Neural cell (in vitro differentiated cells): Measurements from ENCODE around the gene PDE3B. TPM values are rescaled to one million over a fixed set of nuclear protein-coding genes. Genes with fewer than 3 reads are reported as not detected.

Experiments
- H2AFZ ChIP-seq: fragments of 200-600, 300-800 bp; sonication (generic), shearing (Covaris generic); 2 replicates; pipeline ENCODE4 v1.6.0; 2014; ENCODE audit warnings: low read depth, mild to moderate bottlenecking, antibody characterized with exemption, low read length, moderate library complexity
- H3F3A ChIP-seq: fragments of 200-600 bp; shearing (Covaris generic); 2 replicates; pipeline ENCODE4 v1.6.1; 2016; ENCODE audit warnings: mild to moderate bottlenecking, moderate library complexity, mixed read lengths, antibody characterized with exemption, low read length; ENCODE audit not compliant: insufficient read depth, poor library complexity, severe bottlenecking
- H3K27ac ChIP-seq: fragments of 200-600, 300-800 bp; sonication (generic), shearing (Covaris generic); 2 replicates; pipeline ENCODE4 v1.5.1; 2014; ENCODE audit warnings: mild to moderate bottlenecking, low read length, moderate library complexity
- H3K27me3 ChIP-seq: fragments of 300-800, 200-600 bp; sonication (generic), shearing (Covaris generic); 2 replicates; pipeline ENCODE4 v1.6.0; 2014; ENCODE audit warnings: mild to moderate bottlenecking, low read depth, low read length, moderate library complexity; ENCODE audit not compliant: insufficient read depth
- H3K36me3 ChIP-seq: fragments of 300-800, 200-600 bp; sonication (generic), shearing (Covaris generic); 2 replicates; pipeline ENCODE4 v1.5.1; 2014; ENCODE audit warnings: mild to moderate bottlenecking, antibody characterized with exemption, low read length, moderate library complexity; ENCODE audit not compliant: insufficient read depth
- H3K4me2 ChIP-seq: fragments of 300-800, 200-600 bp; sonication (generic), shearing (Covaris generic); 2 replicates; pipeline ENCODE4 v1.6.0; 2014; ENCODE audit warnings: mild to moderate bottlenecking, low read length
- H3K4me3 ChIP-seq: fragments of 300-800, 200-600 bp; sonication (generic), shearing (Covaris generic); 2 replicates; pipeline ENCODE4 v1.5.1; 2014; ENCODE audit warnings: mild to moderate bottlenecking, low read length, moderate library complexity
- H3K79me2 ChIP-seq: fragments of 200-600 bp; shearing (Covaris generic); replicated peaks from 2 replicates; pipeline ENCODE4 v1.6.0; 2014; ENCODE audit warnings: mild to moderate bottlenecking, low read length, moderate library complexity; ENCODE audit not compliant: insufficient read depth
- H3K9ac ChIP-seq: fragments of 300-800, 200-600 bp; sonication (generic), shearing (Covaris generic); 2 replicates; pipeline ENCODE4 v1.6.1; 2016; ENCODE audit warnings: mild to moderate bottlenecking, low read length, mixed read lengths
- H3K9me2 ChIP-seq: fragments of 200-600 bp; shearing (Covaris generic); 2 replicates; pipeline ENCODE4 v1.6.1; 2016; ENCODE audit warnings: mild to moderate bottlenecking, low read length, mixed read lengths; ENCODE audit not compliant: insufficient read depth
- H3K9me3 ChIP-seq: fragments of 200-600, 300-800 bp; sonication (generic), shearing (Covaris generic); 2 replicates; pipeline ENCODE4 v1.6.1; 2016; ENCODE audit warnings: mild to moderate bottlenecking, mixed run types, low read length, moderate library complexity, mixed read lengths
- H4K20me1 ChIP-seq: fragments of 200-600 bp; shearing (Covaris generic); 2 replicates; pipeline ENCODE4 v1.6.1; 2016; ENCODE audit warnings: mild to moderate bottlenecking, mixed run types; ENCODE audit not compliant: insufficient read depth
- EP300 ChIP-seq: fragments of 450-650 bp; conservative IDR thresholded peaks from 2 replicates; pipeline ENCODE4 v1.6.1; 2014; ENCODE audit warnings: antibody characterized with exemption, mild to moderate bottlenecking, moderate library complexity; ENCODE audit not compliant: poor library complexity, severe bottlenecking
- EZH2 ChIP-seq: fragments of 200-600, 300-800 bp; shearing (Covaris generic), sonication (generic); IDR thresholded peaks from 2 replicates; pipeline ENCODE4 v1.6.1; 2014; ENCODE audit warnings: antibody characterized with exemption, low read length, borderline replicate concordance, mild to moderate bottlenecking; ENCODE audit not compliant: insufficient read depth, poor library complexity, severe bottlenecking
- MXI1 ChIP-seq: fragments of 450-650 bp; conservative IDR thresholded peaks from 2 replicates; pipeline ENCODE4 v1.6.1; 2014; ENCODE audit warnings: antibody characterized with exemption, mild to moderate bottlenecking; ENCODE audit not compliant: poor library complexity, severe bottlenecking
- POLR2AphosphoS5 ChIP-seq: IDR thresholded peaks from 2 replicates; pipeline ENCODE4 v1.6.1; 2012
- RAD21 ChIP-seq: fragments of 450-650 bp; conservative IDR thresholded peaks from 2 replicates; pipeline ENCODE4 v1.6.1; 2014; ENCODE audit warnings: antibody characterized with exemption, mild to moderate bottlenecking, moderate library complexity
- REST ChIP-seq: IDR thresholded peaks from 2 replicates; pipeline ENCODE4 v1.6.1; 2012; ENCODE audit warnings: borderline replicate concordance
- SMC3 ChIP-seq: fragments of 450-650 bp; conservative IDR thresholded peaks from 2 replicates; pipeline ENCODE4 v1.6.1; 2014; ENCODE audit warnings: antibody characterized with exemption, mild to moderate bottlenecking, moderate library complexity; ENCODE audit not compliant: poor library complexity
- TAF1 ChIP-seq: IDR thresholded peaks from 2 replicates; pipeline ENCODE4 v1.6.1; 2012; ENCODE audit warnings: low read depth
- polyA plus RNA-seq: library from polyadenylated mRNA; depleted of rRNA; stranded (reverse); fragments of >200 nt; gene quantifications from 2 replicates; pipeline ENCODE4 v1.2.3, GENCODE V29; 2014
- small RNA-seq, 3 experiments: library from RNA; depleted of rRNA; stranded (forward); fragments of <200 nt; gene quantifications; one replicate each; pipeline ENCODE3, GENCODE V24; 2012
- TF ChIP-seq, protein P1 (sequence below): fragments of 450-650 bp; IDR thresholded peaks from 2 replicates; pipeline ENCODE4 v1.5.1; 2014; ENCODE audit warnings: antibody characterized with exemption, mild to moderate bottlenecking, moderate library complexity; ENCODE audit not compliant: poor library complexity, severe bottlenecking

Gene PDE3B
- polyA plus RNA-seq, 1 donor from 2014 or later = 13.8 TPM

DNA sequence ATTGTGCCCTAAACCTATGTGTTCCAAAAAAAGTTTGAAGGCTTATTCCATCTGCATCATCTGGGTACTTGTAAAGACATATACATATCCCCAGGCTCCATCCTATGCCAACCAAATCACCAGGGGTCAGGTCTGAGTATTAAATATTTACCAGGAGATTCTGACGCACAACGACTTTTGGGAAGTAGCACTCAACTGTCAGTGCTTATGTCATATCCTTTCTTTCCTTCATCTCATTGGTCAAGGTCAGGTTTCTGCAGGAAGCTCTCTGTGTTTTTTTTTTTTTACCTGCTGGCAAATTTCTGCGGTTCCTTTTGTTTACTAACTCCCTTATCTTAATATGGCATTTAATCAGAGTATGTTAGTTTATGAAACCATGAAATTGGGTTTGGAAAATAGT, 270.9 kb downstream of the PDE3B start:
- Histone ChIP-seq H3K4me2 (no peak overlapping the region), H3K27ac (no peak overlapping the region), H3F3A (no peaks in the 10 kb centered on the region), H3K9ac (no peak overlapping the region), H2AFZ (no peak overlapping the region), H3K36me3 (no peaks in the 10 kb centered on the region), H3K9me3 (no peaks in the 10 kb centered on the region), H3K9me2 (no peaks in the 10 kb centered on the region), H4K20me1 (no peaks in the 10 kb centered on the region), H3K27me3 (no peaks in the 10 kb centered on the region), H3K79me2 (no peaks in the 10 kb centered on the region), H3K4me3 (no peak overlapping the region)
- TF ChIP-seq MXI1 = no peak
- TF ChIP-seq RAD21 = no peak
- no peak for TF ChIP-seq EZH2
- TF ChIP-seq, protein P1, sequence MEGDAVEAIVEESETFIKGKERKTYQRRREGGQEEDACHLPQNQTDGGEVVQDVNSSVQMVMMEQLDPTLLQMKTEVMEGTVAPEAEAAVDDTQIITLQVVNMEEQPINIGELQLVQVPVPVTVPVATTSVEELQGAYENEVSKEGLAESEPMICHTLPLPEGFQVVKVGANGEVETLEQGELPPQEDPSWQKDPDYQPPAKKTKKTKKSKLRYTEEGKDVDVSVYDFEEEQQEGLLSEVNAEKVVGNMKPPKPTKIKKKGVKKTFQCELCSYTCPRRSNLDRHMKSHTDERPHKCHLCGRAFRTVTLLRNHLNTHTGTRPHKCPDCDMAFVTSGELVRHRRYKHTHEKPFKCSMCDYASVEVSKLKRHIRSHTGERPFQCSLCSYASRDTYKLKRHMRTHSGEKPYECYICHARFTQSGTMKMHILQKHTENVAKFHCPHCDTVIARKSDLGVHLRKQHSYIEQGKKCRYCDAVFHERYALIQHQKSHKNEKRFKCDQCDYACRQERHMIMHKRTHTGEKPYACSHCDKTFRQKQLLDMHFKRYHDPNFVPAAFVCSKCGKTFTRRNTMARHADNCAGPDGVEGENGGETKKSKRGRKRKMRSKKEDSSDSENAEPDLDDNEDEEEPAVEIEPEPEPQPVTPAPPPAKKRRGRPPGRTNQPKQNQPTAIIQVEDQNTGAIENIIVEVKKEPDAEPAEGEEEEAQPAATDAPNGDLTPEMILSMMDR = no peak
- TF ChIP-seq SMC3 = no peak
- TF ChIP-seq REST = no peak
- no peak for TF ChIP-seq EP300
- no peak for TF ChIP-seq TAF1
- TF ChIP-seq POLR2AphosphoS5 = no peak

- Histone ChIP-seq H4K20me1 (no peaks in the 10 kb centered on the region), H3K79me2 (no peaks in the 10 kb centered on the region), H3K9me3 (no peaks in the 10 kb centered on the region), H3K4me3 (no peak overlapping the region), H3K9ac (no peak overlapping the region), H3K9me2 (no peaks in the 10 kb centered on the region), H3K27me3 (no peaks in the 10 kb centered on the region), H2AFZ (no peak overlapping the region), H3K36me3 (no peaks in the 10 kb centered on the region), H3F3A (no peaks in the 10 kb centered on the region), H3K27ac (no peak overlapping the region), H3K4me2 (no peak overlapping the region)
- TF ChIP-seq REST = no peak
- no peak for TF ChIP-seq POLR2AphosphoS5
- no peak for TF ChIP-seq EZH2
- TF ChIP-seq EP300 = no peak
- no peak for TF ChIP-seq TAF1
- no peak for TF ChIP-seq SMC3
Measured at GRCh38 chr11:14916403-14916802, 272.8 kb downstream of the PDE3B start.

Small RNA genes within 50 kb of the gene (small RNA-seq; reads per million reads assigned to genes)
- gene CALCP = 0 reads per million in 3 experiments

Other genes starting within 250 kb of the PDE3B start
- gene COPB1, start 144.0 kb upstream of the PDE3B start, polyA plus RNA-seq = 140 and 157 TPM in 2 replicates
- 283 and 322 TPM in 2 replicates for gene PSMA1, start 123.4 kb upstream of the PDE3B start, polyA plus RNA-seq
- gene CYP2R1, start 248.4 kb downstream of the PDE3B start, polyA plus RNA-seq = 52.0 and 67.0 TPM in 2 replicates